Measurements from ENCODE around the gene HHLA2. TPM values are rescaled to one million over a fixed set of nuclear protein-coding genes. Genes with fewer than 3 reads are reported as not detected.

HHLA2 gene
- total RNA-seq, 1 donor from 2014 or later = not detected

GRCh38 chr3:108408883-108409799, 112.8 kb downstream of the HHLA2 start:
- DNase-seq = no peak
- intact Hi-C loops (cut with micrococcal nuclease) = no loop called here
- no peak for ATAC-seq

GRCh38 chr3:108409800-108410178, 113.4 kb downstream of the HHLA2 start:
- intact Hi-C loops (cut with micrococcal nuclease) = no loop called here
- DNase-seq (no peak), ATAC-seq (no peak)

GRCh38 chr3:108410531-108410984, 114.2 kb downstream of the HHLA2 start:
- peak; percentile 69 for ATAC-seq
- intact Hi-C loops (cut with micrococcal nuclease) = no loop called here
- DNase-seq = peak; percentile 53

- no peak for DNase-seq
- no peak for ATAC-seq
- intact Hi-C loops (cut with micrococcal nuclease) = no loop called here
Measured at GRCh38 chr3:108412121-108412750, 115.9 kb downstream of the HHLA2 start.

- no peak for ATAC-seq
- no peak for DNase-seq
- intact Hi-C loops (cut with micrococcal nuclease) = no loop called here
Measured at GRCh38 chr3:108414007-108414406, 117.7 kb downstream of the HHLA2 start.

- intact Hi-C loops (cut with micrococcal nuclease) = no loop called here
- ATAC-seq = no peak
- DNase-seq = no peak
Measured at GRCh38 chr3:108415661-108416060, 119.3 kb downstream of the HHLA2 start.

GRCh38 chr3:108416111-108416869, 119.9 kb downstream of the HHLA2 start:
- ATAC-seq = no peak
- intact Hi-C loops (cut with micrococcal nuclease) = no loop called here

GRCh38 chr3:108420926-108421325, 124.6 kb downstream of the HHLA2 start:
- intact Hi-C loops (cut with micrococcal nuclease) = no loop called here

More at GRCh38 chr3:108416111-108416869, 119.9 kb downstream of the HHLA2 start:
- no peak for DNase-seq

More at GRCh38 chr3:108420926-108421325, 124.6 kb downstream of the HHLA2 start:
- DNase-seq (no peak), ATAC-seq (no peak)

Other genes with a start within 250 kb of the HHLA2 start
- gene CD47, start 205.5 kb upstream of the HHLA2 start, total RNA-seq = 37.7 TPM
- gene IFT57, start 74.1 kb upstream of the HHLA2 start, total RNA-seq = 17.3 TPM
- gene MYH15, start 214.0 kb downstream of the HHLA2 start, total RNA-seq = 0.07 TPM